ENCODE results near the gene MRPL24.
"Not testable (repeated sequence)": the region's sequence is repeated elsewhere in the genome, so short reads cannot be mapped to it uniquely, and the experiment has no call there.

The MRPL24 gene

GRCh38 chr1:156740741-156741480, at the start of gene MRPL24:
Gene MRPL24, minus strand, starts transcription at chr1:156741088. Its CDS starts 2,384 bp downstream, at chr1:156738704.
- DNase-seq = peak; percentile 100

GRCh38 chr1:156789621-156790318, 48.9 kb upstream of the MRPL24 start:
- no peak for DNase-seq

GRCh38 chr1:156788136-156788535, 47.2 kb upstream of the MRPL24 start:
- DNase-seq = no peak

- DNase-seq = no peak
These were observed 45.8 kb upstream of the MRPL24 start for GRCh38 chr1:156786640-156787039.

GRCh38 chr1:156785458-156785857, 44.6 kb upstream of the MRPL24 start:
- DNase-seq = no peak

DNA sequence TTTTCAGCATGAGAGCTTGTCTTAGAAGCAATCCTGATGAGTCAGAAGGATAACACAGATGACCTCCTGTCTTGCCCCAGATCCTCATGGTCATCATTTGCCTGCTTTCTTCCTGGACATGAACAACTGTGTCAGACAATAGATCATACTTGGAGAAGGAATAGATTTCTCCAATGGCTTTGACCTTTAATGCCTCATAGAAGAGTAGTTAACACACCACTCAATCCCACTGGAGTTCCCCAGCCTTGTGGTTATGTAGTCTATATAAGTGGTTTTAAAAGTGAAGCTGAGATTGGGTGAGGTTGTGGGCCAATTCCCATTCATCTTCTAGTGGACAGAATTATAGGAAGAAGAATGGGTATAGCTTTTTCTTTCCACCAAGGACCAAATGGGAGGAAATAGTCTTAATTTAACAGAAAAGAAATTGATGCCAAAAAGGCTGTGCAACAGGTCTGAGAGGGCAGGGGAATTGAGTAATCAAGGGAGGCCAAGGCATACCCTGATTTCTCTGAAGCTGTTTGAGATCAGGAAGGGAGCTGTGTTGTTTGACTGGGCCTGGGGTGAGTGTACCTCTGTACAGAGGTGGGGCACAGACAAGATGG, 40.8 kb upstream of the MRPL24 start:
- DNase-seq = no peak

- DNase-seq = no peak
These were observed 36.7 kb upstream of the MRPL24 start for GRCh38 chr1:156777573-156777972.

- no peak for DNase-seq
These were observed 36.1 kb upstream of the MRPL24 start for GRCh38 chr1:156776942-156777341.

DNA sequence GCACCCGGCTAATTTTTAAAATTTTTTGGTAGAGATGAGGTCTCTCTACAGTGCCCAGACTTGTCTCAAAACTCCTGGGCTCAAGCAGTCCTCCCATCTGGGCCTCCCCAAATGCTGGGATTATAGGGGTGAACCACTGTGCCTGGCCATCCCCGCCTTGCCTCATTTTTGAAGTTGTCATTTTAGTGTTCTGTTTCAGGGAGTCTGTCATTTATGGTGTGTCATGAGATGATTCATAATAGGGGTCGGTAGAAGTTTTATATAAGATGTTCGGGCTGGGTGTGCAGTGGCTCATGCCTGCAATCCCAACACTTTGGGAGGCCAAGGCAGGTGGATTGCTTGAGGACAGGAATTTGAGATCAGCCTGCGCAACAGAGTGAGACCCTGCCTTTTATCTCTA, 34.9 kb upstream of the MRPL24 start:
- DNase-seq = no peak

DNA sequence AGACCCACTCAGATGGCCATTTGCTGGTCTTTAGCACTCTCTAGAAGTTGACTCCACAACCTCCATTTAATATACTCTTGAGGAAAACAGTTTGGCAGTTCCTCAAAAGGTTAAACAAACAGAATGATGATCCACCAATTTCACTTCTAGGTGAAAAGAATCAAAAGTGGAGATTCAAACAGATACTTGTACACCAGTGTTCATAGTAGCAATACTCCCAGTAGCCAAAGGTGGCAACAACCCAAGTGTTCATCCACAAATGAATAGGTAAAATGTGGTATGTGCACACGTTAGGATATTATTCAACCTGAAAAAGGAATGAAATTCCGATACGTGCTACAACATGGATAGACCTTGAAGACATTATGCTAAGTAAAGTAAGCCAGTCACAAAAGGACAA, 32.7 kb upstream of the MRPL24 start:
- DNase-seq = no peak

DNA sequence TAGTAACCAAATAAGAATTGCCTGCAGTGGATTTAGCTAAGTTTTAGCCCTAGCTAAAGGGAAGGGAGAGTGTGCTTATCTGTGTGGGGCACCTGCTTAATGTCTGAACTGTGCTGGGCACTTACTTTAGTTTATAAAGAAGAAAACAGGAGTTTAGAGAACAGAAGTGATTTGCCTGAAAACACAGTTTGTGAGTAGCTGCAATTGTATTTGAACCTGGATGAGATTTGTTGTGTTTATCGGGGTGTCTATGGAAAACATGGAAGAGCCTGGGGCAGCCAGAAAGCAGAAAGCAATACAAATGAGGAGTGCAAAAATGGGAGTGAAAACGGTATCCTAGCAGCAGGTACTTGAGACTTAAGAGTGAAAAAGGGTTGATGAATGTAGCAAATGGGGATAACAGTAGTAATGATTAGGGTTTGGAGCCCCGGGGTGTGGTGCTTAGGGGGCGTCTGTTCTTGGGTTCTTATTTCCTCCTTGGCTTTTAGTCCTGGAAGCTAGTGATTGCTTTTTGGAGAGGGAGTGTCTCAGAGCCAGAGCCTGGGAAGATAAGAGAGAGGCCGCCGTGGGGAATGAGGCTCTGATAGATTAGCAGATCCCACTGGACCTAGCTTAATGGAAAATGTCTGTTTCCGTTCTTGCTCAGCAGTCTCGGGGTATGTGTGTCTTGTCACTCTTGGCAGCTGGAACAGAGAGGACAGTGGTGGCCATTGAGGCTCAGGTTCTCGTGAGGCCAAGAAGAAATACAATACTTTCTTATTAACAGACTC, 32.0 kb upstream of the MRPL24 start:
- DNase-seq = no peak

DNA sequence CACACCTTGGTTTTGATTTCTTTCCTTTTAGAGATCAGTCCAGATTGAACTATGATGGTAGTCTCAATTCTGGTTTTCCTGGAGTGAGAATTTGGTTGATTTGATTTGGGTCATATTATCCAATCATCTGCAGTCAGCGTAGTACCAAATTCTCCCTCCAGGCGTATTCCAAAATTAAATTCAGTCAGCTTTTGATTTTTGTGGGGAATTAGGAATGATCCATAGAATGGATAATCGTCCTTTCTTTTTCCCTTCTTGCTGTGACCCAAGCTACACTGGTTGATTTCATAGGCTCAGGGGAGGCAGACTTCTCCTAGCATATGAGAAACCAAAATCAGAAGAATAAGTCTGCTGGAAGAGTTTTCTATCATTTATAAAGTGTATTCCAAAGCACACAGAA, 31.3 kb upstream of the MRPL24 start:
- DNase-seq = no peak

- no peak for DNase-seq
These were observed 27.9 kb upstream of the MRPL24 start for GRCh38 chr1:156768610-156769295.

DNA sequence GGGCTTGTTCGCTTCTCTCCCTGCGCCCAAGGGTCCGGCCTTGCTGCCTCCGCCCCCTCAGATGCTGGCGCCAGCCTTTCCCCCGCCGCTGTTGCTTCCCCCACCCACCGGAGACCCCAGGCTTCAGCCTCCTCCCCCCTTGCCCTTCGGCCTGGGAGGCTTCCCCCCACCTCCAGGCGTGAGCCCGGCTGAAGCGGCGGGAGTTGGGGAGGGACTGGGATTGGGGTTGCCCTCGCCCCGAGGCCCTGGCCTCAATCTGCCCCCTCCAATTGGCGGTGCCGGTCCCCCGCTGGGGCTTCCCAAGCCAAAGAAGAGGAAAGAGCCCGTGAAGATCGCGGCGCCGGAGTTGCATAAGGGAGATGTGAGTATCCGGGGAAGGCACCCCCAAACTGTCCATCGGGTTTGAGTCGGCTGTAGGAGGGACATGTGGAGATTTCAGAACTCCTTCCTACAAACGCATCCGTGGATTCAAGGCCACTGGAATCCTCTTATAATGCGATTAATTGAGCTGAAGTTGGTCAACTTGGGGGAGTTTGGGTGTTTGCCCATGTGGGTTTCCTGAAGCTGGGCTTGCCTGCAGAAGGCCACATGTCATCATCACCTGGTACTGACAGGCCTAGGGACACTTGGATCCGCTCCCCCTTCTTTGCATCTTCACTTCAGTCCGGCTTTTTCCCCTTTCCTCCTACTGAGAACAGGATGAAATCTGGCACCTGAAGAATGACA, 27.2 kb upstream of the MRPL24 start:
- DNase-seq = no peak

DNA sequence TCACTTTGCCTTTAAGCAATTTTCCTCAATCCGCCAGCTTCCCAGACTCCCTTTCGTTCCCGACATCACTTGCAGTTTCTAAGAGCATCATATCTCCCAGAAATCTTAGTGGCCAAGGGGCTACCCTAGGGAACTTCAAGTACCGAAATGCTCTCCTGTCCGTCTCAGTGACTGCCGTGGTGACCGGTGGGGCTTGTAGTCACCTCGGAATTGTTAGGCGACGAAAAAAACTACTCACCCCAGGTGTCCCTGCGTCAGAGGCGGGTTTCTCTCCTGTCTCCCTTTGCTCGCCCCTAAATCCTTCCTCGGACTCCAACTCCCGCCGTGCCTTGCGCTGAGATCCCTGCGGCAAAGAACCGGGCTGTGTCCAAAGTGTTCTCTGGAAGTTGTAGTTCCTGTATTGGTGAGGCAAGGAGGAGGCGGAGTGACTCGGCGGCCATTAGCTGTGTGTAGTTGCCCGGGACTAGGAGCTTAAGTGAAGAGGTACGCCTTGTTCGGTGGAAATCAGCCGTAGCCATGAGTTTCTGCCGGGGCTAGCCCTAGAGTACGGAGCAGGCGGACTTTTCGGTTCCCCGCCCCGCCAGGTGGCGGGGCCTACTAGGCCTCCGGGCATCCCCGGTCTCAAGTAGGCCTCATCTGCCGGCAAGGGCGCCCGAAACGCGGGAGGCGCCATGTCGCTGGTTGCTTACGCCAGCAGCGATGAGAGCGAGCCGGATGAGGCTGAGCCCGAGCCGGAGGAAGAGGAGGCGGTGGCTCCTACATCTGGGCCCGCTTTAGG, 26.4 kb upstream of the MRPL24 start, which contains the start of gene PRCC:
Gene PRCC, plus strand, starts transcription at position 435 of the 778 bp plus-strand sequence. Its CDS starts 237 bp downstream, at position 672.
- DNase-seq = peak; percentile 100

GRCh38 chr1:156766298-156767100, 25.6 kb upstream of the MRPL24 start:
- no peak for DNase-seq

DNA sequence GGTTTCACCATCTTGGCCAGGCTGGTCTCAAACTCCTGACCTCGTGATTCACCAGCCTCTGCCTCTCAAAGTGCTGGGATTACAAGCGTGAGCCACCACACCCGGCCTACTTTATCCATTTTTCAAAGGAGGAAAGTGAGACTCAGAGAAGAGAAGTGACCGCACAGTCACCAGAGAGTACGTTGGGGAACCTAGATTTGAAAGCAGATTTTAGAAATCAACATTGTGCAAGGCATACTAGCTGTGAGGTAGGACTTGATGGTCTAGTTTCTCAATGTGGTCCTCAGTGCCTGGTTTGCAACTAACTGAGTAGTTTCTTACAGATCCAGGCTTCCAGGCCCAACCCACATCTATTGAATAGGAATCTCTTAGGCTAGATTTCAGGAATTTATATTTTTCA, 24.8 kb upstream of the MRPL24 start:
- DNase-seq = no peak

- not testable (repeated sequence) for DNase-seq
These were observed 24.2 kb upstream of the MRPL24 start for GRCh38 chr1:156765136-156765535.

DNA sequence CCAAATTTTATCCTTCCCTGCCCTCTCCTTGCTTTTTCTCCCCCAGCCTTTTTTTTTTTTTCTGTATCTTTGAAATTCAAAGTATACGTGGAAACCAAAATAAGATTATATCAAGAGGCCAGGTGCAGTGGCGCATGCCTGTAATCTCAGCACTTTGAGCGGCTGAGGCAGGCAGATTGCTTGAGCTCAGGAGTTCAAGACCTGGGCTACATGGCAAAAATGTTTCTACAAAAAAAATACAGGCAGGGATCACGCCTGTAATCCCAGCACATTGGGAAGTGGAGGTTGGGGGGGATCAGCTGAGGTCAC, 19.9 kb upstream of the MRPL24 start:
- no peak for DNase-seq

GRCh38 chr1:156760092-156760795, 19.4 kb upstream of the MRPL24 start:
- no peak for DNase-seq

All from NCI-H446 treated with DMSO at 0.1 percent for 48 hours (cell line).